Keratinocyte (primary cell): ENCODE results near the gene TSPAN18. TPM values are rescaled to one million over a fixed set of nuclear protein-coding genes. Genes with fewer than 3 reads are reported as not detected.

ENCODE experiments used
- DNase-seq: peaks from one replicate; pipeline ENCODE4 v3.0.0-alpha.2; 2011; ENCODE audit warnings: low read depth, missing footprints, low spot score
- FAIRE-seq: peaks from 2 replicates; lab custom pipeline; 2011; peaks lifted over from hg19 to GRCh38; lab: Jason Lieb, UNC
- H2AFZ ChIP-seq: 2 replicates; pipeline ENCODE4 v1.6.0; 2012; ENCODE audit warnings: low read length, control low read depth, inconsistent platforms; ENCODE audit not compliant: control insufficient read depth
- H3K27ac ChIP-seq: 2 replicates; pipeline ENCODE4 v1.5.1; 2011; ENCODE audit warnings: low read length; ENCODE audit not compliant: control insufficient read depth, insufficient read depth
- H3K27me3 ChIP-seq: 3 replicates; pipeline ENCODE4 v1.6.0; 2011; ENCODE audit warnings: low read length; ENCODE audit not compliant: control insufficient read depth, insufficient read depth; ENCODE audit errors: extremely low read depth
- H3K36me3 ChIP-seq, 2 experiments: 2 replicates in 1 of 2; 3 replicates in 1 of 2; pipeline ENCODE4 v1.5.1; 2011; ENCODE audit warnings: low read length in 2 of 2, mild to moderate bottlenecking in 1 of 2; ENCODE audit not compliant: control insufficient read depth in 2 of 2, insufficient read depth in 2 of 2; ENCODE audit errors: extremely low read depth in 1 of 2
- H3K4me1 ChIP-seq: 3 replicates; pipeline ENCODE4 v1.5.1; 2011; ENCODE audit warnings: low read length; ENCODE audit not compliant: control insufficient read depth, insufficient read depth; ENCODE audit errors: extremely low read depth
- H3K4me2 ChIP-seq: 3 replicates; pipeline ENCODE4 v1.6.0; 2011; ENCODE audit warnings: low read depth, low read length; ENCODE audit not compliant: control insufficient read depth, insufficient read depth; ENCODE audit errors: extremely low read depth
- H3K4me3 ChIP-seq, 3 experiments: fragments of 200-600 bp in 1 of 3; sonication (generic) in 1 of 3; 2 replicates in 2 of 3; 3 replicates in 1 of 3; pipeline ENCODE4 v1.5.1; 2011 to 2016; ENCODE audit warnings: low read length in 3 of 3, mild to moderate bottlenecking in 3 of 3, control low read depth in 2 of 3, inconsistent platforms in 1 of 3, low read depth in 1 of 3, mixed read lengths in 1 of 3, mixed run types in 1 of 3, moderate library complexity in 1 of 3; ENCODE audit not compliant: control insufficient read depth in 2 of 3, insufficient read depth in 2 of 3; ENCODE audit errors: extremely low read depth in 1 of 3
- H3K79me2 ChIP-seq: 2 replicates; pipeline ENCODE4 v1.6.0; 2012; ENCODE audit warnings: low read length; ENCODE audit not compliant: control insufficient read depth, insufficient read depth
- H3K9ac ChIP-seq: 3 replicates; pipeline ENCODE4 v1.6.0; 2011; ENCODE audit warnings: low read length; ENCODE audit not compliant: control insufficient read depth, insufficient read depth; ENCODE audit errors: extremely low read depth
- H3K9me1 ChIP-seq: 3 replicates; pipeline ENCODE4 v1.6.0; 2011; ENCODE audit warnings: low read length; ENCODE audit not compliant: control insufficient read depth, insufficient read depth; ENCODE audit errors: extremely low read depth
- H3K9me3 ChIP-seq: 2 replicates; pipeline ENCODE4 v1.5.1; 2012; ENCODE audit warnings: low read depth, low read length; ENCODE audit not compliant: control insufficient read depth
- H4K20me1 ChIP-seq: 3 replicates; pipeline ENCODE4 v1.6.0; 2011; ENCODE audit warnings: low read length; ENCODE audit not compliant: control insufficient read depth, insufficient read depth; ENCODE audit errors: extremely low read depth
- EZH2 ChIP-seq: IDR thresholded peaks from one replicate; pipeline ENCODE4 v1.6.1; 2012; ENCODE audit warnings: inconsistent platforms, mild to moderate bottlenecking, low read length, moderate library complexity
- dilution Hi-C: fragments of 300-500 bp; cut with MboI; formaldehyde crosslinking; loops from one replicate; pipeline ENCODE4 v1.7.0; 2020; ENCODE audit warnings: low sequenced_read_pairs; ENCODE audit not compliant: extremely low pct_ligation_motif_present
- polyA plus RNA-seq, 5 experiments: library from polyadenylated mRNA; depleted of rRNA in 3 of 5; stranded (reverse) in 3 of 5; stranded (forward) in 1 of 5; unstranded in 1 of 5; fragments of >200 nt; gene quantifications; 1 replicate in 1 of 5; 2 replicates in 3 of 5; 3 replicates in 1 of 5; pipeline versions ENCODE4 v1.2.1 to v1.2.3, GENCODE V29; 2011 to 2012; ENCODE audit warnings: missing spikeins in 2 of 5, low read depth in 1 of 5, low replicate concordance in 1 of 5
- TF ChIP-seq, protein P1 (sequence below), 3 experiments: IDR thresholded peaks in 1 of 3; conservative IDR thresholded peaks in 1 of 3; optimal IDR thresholded peaks in 1 of 3; 2 replicates in 2 of 3; 3 replicates in 1 of 3; pipeline versions ENCODE3 to v1.5.1; 2011; ENCODE audit warnings: low read length in 3 of 3, mild to moderate bottlenecking in 3 of 3, moderate library complexity in 2 of 3, control low read depth in 1 of 3, inconsistent platforms in 1 of 3; ENCODE audit not compliant: insufficient read depth in 2 of 3; ENCODE audit errors: extremely low read depth in 1 of 3

The TSPAN18 gene
- polyA plus RNA-seq, 1 donor (not counting 4 experiments of a cell fraction or from before 2014, with no cell fraction given): not detected

DNA sequence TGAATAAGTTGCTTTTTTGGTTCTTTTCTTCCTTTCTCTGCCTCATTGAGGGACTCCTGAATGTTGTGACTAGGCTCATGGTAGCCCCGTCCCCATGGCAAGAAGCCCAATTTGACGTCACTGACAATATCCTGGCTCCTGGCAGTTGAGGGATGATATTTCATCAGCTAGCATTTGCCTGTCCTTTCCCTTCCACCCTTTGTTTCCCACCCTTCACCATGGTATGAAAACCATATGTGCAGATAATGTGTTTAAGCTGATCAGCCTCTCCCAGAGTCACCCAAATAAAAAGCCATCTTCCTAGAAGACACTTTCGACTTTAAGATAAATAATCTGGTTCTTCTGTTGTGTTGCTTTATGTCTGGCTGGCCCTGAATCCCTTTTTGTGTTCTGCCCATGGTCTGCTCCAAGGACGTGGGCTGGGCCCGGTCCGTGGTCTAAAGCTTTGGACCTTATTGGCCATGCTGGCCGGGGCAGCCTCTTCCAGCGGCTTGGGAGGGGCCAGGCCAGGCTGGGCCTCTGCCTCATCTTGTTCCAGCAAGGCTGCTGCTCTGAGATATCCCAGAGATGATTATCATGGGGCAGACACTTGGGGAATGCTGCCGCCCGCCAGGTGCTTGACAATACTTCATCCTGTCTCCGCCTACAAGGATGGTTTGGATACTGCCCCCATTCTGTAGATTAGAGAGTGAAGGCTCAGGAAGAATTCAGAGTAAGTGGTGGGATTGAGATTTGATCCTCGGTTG, 5.1 kb downstream of the TSPAN18 start:
- Histone ChIP-seq H3K27ac (no peak overlapping the region), H3K4me1 (peaks cover 4% of the 10 kb centered on the region), H3K9ac (no peak overlapping the region), H3K4me2 (no peak overlapping the region), H3K27me3 (peaks cover 55% of the 10 kb centered on the region), H3K4me3 (no peak overlapping the region), H3K79me2 (no peaks in the 10 kb centered on the region), H3K9me1 (no peaks in the 10 kb centered on the region), H3K36me3 (no peaks in the 10 kb centered on the region), H4K20me1 (no peaks in the 10 kb centered on the region), H2AFZ (no peak overlapping the region), H3K9me3 (no peaks in the 10 kb centered on the region)
- DNase-seq (no peak), FAIRE-seq (no peak)
- dilution Hi-C loops: no loop called here
- TF ChIP-seq, protein P1, sequence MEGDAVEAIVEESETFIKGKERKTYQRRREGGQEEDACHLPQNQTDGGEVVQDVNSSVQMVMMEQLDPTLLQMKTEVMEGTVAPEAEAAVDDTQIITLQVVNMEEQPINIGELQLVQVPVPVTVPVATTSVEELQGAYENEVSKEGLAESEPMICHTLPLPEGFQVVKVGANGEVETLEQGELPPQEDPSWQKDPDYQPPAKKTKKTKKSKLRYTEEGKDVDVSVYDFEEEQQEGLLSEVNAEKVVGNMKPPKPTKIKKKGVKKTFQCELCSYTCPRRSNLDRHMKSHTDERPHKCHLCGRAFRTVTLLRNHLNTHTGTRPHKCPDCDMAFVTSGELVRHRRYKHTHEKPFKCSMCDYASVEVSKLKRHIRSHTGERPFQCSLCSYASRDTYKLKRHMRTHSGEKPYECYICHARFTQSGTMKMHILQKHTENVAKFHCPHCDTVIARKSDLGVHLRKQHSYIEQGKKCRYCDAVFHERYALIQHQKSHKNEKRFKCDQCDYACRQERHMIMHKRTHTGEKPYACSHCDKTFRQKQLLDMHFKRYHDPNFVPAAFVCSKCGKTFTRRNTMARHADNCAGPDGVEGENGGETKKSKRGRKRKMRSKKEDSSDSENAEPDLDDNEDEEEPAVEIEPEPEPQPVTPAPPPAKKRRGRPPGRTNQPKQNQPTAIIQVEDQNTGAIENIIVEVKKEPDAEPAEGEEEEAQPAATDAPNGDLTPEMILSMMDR (optimal IDR thresholded peaks at IDR 0.05 in 1 of 3, IDR thresholded peaks at IDR 0.05 in 1 of 3, conservative IDR thresholded peaks at IDR 0.05 in 1 of 3; ENCODE audit: extremely low read depth in 1 of 3, insufficient read depth in 2 of 3, low read length in 3 of 3): no peak
- no peak for TF ChIP-seq EZH2

DNA sequence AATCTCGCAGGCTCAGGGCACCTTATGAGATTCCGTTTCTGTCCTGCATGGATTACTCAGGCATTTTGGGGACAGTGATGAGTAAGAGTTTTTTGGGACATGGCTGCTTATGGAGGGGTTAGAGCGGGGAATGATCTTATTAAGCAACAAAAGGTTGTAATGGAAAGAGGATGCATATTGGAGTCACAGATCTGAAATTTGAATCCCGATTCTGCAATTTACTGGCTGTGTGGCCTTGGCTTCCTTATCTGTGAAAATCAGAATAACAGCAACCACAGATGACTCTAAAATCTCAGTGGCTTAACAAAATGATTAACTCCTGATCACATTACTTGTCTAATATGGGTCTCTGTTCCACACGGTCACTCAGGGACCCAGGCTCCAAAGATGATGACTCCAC, 5.8 kb downstream of the TSPAN18 start:
- no peaks in the 10 kb centered on the region for H3K36me3 ChIP-seq
- DNase-seq: no peak
- dilution Hi-C loops: no loop called here
- no peaks in the 10 kb centered on the region for H3K79me2 ChIP-seq
- no peak overlapping the region for H3K9ac ChIP-seq
- no peaks in the 10 kb centered on the region for H3K9me3 ChIP-seq
- no peak overlapping the region for H3K4me2 ChIP-seq
- peaks cover under 1% of the 10 kb centered on the region for H3K9me1 ChIP-seq
- no peak overlapping the region for H3K27ac ChIP-seq
- peaks cover 51% of the 10 kb centered on the region for H3K27me3 ChIP-seq
- no peak for TF ChIP-seq EZH2
- TF ChIP-seq, protein P1 (optimal IDR thresholded peaks at IDR 0.05 in 1 of 3, IDR thresholded peaks at IDR 0.05 in 1 of 3, conservative IDR thresholded peaks at IDR 0.05 in 1 of 3; ENCODE audit: extremely low read depth in 1 of 3, insufficient read depth in 2 of 3, low read length in 3 of 3): no peak
- FAIRE-seq: no peak
- no peak overlapping the region for H2AFZ ChIP-seq
- no peak overlapping the region for H3K4me3 ChIP-seq
- no peaks in the 10 kb centered on the region for H4K20me1 ChIP-seq
- H3K4me1 ChIP-seq: peaks cover 2% of the 10 kb centered on the region
